OCI-LY7 (cell line): ENCODE data around the gene CNOT4.

ENCODE experiments used
- EZH2phosphoT487 ChIP-seq: fragments of 200-600 bp; sonication (generic); IDR thresholded peaks from 2 replicates; pipeline ENCODE4 v1.6.1; 2018; ENCODE audit warnings: low read depth, borderline replicate concordance, mild to moderate bottlenecking, mixed run types, antibody characterized with exemption, low read length, moderate library complexity, mixed read lengths
- TF ChIP-seq, protein P1 (sequence below): fragments of 200-600 bp; sonication (generic); conservative IDR thresholded peaks from 2 replicates; pipeline ENCODE4 v1.5.1; 2014; ENCODE audit warnings: mild to moderate bottlenecking, antibody characterized with exemption, low read length, moderate library complexity, mixed read lengths

- TF ChIP-seq, protein P1, sequence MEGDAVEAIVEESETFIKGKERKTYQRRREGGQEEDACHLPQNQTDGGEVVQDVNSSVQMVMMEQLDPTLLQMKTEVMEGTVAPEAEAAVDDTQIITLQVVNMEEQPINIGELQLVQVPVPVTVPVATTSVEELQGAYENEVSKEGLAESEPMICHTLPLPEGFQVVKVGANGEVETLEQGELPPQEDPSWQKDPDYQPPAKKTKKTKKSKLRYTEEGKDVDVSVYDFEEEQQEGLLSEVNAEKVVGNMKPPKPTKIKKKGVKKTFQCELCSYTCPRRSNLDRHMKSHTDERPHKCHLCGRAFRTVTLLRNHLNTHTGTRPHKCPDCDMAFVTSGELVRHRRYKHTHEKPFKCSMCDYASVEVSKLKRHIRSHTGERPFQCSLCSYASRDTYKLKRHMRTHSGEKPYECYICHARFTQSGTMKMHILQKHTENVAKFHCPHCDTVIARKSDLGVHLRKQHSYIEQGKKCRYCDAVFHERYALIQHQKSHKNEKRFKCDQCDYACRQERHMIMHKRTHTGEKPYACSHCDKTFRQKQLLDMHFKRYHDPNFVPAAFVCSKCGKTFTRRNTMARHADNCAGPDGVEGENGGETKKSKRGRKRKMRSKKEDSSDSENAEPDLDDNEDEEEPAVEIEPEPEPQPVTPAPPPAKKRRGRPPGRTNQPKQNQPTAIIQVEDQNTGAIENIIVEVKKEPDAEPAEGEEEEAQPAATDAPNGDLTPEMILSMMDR: no peak
- TF ChIP-seq EZH2phosphoT487: no peak
These were observed 195.9 kb downstream of the CNOT4 start for GRCh38 chr7:135313971-135314370.
